NCI-H510A treated with DMSO at 0.1 percent for 48 hours (cell line): Measurements from ENCODE around the gene CEP290.
A peak's percentile ranks its signal among the peaks of the same experiment; 100 is the strongest.
"Not testable (repeated sequence)": the region's sequence is repeated elsewhere in the genome, so short reads cannot be mapped to it uniquely, and the experiment has no call there.

Experiments used
- DNase-seq: peaks from one replicate; lab custom pipeline; 2025; lab: John Stamatoyannopoulos, UW

CEP290 gene

DNA sequence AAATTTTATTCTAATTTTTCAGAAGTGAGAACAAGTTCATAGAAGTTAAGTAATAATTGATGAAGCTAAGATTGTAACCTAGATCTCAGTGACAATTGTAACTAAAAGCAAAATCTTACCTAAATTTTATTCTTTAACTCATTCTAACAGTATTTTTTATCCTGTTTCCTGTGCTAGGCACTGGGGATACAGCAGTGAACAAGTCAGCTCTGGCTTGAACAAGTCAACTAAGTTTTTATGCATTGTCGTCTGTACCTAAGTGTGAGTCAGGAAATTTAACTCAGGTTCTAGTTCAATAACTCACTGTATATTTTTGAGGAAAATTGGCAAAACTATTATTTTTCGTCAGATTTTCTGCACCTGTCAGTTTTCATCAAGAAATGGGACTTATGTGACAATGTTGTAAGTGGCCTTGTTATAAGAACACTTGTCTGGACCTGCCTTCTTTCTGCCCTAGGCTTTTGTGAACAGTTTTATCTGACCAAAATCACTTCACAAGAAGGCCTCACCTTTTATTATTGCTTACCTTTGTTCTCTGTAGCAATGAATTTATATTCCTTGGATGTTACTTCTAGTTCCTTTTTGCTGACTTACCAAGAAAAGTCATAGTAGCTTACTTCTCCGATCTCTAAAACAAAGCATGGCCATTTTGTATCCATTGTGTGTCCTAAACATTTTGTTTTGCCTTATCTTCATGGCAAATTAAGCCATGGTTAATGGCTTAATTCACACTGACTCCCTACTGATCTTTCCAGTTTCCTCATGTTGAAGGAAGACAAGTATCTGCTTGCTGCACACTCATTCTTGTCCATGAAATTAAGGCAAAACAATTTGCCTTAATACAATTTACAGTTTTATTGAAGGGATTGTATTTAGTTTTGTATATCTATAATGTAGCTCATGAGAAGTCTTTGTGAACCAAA, 2.9 kb upstream of the CEP290 start:
- DNase-seq = no peak

DNA sequence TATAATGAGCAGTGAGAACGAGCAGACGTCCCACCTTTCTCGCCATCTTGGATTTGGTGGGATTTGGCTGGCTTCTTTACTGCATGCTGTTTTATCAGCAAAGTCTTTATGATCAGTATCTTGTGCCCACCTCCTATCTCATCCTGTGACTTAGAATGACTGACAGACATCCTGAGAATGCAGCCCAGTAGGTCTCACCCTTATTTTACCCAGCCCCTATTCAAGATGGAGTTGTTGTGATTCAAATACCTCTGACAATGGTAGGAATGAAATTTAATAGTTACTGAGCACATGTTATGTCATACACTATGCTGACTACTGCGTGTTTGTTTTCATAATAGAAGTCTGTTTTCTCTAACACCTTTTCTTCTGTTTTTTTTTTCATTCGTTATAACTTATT, 2.1 kb upstream of the CEP290 start:
- DNase-seq = no peak

DNA sequence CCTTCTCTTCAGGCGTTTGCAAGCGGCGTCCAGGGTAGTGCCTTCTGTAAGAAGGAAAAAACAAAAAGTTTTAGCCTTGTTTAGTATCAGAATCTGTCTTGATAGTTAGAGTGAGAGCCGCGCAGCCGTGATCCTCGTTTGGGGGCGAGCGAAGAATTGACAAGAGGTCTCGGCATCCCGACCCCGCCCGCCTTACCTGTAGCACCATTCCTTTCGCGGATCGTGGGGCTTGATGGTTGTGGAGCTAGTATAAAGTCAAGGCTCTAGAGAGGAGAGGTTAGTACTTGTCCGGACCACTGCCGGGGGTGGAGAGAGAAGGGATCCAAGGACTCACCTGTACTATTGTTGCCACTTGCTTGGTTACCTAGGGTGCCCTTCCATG, 713 bp upstream of the CEP290 start:
- DNase-seq = peak; percentile 82

DNA sequence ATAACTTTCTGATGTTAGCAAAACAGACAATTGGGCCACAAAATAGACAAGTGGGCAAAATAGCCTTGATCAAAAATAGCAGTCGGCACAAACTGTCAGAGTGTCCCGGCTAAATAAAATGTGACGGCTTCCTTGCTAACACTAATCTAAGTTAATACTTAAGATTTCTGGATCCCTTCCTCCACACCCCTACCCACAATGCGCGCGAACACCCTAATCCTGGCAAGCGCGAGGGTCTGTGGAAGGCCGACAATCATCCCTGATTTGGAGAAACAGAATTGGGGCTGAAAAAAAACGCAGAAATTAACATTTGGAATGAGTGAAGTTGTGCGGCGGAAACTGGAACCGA, 489 bp downstream of the CEP290 start:
- no peak for DNase-seq

DNA sequence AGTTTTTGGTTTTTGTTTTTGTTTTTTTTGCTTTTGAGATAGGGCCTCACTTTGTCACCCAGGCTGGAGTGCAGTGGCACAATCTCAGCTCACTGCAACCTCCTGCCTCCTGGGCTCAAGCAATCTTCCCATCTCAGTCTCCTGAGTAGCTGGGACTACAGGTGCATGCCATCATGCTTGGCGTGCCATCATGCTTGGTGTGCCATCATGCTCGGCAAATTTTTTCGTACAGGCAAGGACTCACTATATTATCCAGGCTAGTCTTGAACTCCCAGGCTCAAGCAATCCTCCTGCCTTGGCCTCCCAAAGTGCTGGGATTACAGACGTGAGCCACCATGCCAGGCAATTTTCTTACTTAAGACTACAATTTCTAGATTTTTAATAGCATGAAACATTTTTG, 2.2 kb downstream of the CEP290 start:
- DNase-seq = not testable (repeated sequence)

DNA sequence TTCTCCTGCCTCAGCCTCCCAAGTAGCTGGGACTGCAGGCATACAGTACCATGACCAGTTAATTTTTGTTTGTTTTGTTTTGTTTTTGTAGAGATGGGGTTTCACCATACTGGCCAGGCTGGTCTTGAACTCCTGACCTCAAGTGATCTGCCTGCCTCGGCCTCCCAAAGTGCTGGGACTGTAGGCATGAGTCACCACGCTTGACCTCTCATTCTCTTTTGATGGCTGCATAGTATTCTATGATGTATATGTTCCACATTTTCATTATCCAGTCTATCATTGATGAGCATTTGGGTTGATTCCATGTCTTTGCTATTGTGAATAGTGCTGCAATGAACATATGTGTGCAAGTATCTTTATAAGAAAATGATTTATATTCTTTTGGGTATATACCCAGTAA, 8.7 kb downstream of the CEP290 start:
- DNase-seq = not testable (repeated sequence)

DNA sequence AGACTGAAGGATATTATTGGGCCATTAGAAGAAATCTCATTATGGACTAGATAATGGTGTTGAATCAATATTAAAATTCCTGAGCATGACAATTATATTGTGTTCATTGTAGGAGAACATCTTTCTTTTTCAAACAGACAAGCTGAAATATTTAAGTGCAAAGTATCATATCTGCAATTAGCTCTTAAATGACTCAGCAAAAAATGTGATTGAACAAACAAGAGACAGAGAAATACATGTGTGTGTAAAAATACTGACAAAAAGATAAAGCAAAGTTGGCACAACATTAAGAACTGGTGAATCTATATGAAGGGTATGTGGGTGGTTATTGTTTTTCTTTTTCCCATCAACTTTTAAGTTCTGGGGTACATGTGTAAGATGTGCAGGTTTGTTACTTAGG, 9.5 kb downstream of the CEP290 start:
- DNase-seq = no peak

DNA sequence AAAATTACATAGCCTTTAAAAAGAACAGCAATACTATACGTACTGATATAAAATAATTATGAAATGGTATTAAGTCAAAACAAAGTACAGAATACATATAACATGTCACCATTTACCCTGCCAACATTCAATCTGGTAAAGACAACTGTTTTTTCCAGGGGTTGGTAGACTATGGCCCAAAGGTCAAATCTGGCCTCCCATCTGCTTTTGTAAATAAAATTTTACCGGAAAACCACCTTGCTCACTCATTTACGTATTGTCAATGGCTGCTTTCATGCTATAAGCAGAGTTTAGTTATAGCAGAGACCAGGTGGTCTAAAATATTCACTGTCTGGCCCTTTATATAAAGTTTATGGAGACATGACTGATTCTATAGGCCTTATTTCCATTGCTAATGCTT, 14.0 kb downstream of the CEP290 start:
- DNase-seq = no peak

DNA sequence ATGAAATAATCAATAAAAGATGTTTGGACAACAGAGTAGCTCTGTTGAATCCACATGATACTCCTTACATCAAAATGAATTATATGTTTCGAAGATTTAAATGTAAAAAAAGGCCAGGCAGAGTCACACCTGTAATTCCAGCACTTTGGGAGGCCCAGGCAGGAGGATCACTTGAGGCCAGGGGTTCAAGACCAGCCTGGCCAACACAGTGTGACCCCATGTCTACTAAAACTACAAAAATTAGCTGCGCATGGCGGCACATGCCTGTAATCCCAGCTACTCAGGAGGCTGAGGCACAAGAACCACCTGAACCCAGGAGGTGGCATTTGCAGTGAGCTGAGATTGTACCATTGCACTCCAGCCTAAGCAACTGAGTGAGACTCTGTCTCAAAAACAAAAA, 14.8 kb downstream of the CEP290 start:
- no peak for DNase-seq

DNA sequence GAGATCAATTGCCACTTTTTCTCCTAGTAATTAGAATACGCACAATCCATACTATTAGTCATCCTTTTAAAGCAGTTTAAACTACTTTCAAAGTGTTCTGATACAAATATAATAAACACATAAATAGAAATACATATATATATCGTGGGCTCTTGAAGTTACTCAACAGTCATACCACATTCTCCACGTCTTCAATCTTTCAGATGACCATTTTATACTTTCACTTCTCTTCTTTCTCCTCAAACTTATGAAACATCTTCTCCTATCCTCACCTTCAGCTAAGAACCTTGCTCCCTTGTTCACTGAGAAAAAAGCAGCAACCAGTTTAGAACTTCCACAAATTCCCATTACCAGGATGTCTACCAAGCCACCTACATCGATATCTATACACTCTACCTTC, 19.2 kb downstream of the CEP290 start:
- DNase-seq = no peak

DNA sequence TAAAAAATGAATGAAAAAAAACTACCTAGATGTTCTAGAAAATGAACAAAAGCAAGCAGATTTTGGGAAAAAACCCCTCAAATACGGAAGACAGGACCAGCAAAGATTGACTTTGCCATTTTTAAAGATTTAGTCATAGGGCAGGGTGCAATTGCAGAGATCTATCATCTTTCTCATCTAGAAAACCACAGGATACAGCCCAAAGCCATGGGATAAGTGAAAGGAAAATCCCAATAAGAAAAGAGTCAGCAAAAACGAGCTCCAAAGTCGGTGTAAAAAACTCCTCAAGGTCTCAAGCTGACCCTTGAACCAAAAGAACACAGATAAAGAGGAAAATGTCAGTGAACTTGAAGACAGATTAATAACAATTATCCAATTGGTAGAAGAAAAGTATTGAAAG, 28.0 kb downstream of the CEP290 start:
- DNase-seq = no peak

DNA sequence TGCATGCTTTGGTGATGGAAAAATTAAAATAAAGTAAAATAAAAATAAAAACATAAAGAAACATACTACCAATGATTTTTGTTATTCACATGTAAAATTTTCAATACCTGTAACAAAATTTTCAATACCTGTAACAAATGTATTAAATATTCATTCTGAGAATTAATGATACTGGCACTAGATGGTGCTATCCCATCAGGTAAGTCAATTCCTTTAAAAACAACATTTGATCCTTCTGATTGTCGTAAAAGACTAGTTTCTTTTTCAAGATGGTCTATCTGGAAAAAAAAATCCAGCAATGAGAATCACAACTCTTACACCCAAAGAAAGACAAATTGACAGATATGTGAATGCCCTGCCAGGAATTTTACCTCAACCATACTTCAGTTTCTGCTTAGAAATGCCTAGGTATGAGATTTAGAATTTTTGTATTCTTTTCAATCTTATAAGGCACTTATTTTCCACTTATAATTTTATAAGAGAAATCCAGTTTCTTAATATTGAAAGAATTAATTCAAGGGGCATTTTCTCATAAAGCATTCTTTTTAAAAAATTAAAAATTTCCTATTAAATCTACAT, 30.7 kb downstream of the CEP290 start:
- DNase-seq = peak; percentile 42

DNA sequence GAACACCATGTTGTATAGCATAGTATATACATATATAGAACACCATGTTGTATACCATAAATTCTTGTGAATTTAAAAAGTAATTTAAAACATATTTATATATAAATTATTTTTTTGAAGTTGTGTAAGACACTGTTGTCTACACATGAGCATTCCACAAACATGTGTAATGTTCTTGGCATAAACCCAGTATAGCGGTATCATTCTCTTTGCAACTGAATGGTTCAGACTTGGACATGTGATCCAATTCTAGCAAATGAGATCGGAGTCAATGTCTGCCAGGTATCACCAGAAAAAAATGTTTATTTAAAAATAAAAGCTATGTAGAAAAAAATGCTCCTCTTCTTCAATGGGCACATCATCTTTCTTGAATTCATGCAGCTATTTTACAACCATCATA, 33.9 kb downstream of the CEP290 start:
- no peak for DNase-seq

DNA sequence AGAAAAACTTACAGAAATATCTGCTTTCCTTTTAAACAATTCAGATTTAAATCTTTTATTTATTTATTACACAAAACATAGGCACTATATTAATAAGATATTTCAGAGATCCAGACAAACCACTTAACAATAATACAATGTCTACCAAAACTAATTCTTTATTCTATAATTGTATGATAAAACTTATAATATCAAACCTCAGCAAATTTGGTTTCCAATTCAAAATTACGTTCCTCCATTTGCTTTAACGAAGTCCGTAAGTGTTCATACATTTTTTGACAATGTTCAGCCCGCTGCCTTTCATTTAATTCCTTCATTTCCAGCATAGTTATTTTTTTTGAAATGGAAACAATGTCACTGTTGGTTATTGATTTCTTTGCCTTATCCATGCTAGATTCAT, 48.3 kb downstream of the CEP290 start:
- DNase-seq = no peak

DNA sequence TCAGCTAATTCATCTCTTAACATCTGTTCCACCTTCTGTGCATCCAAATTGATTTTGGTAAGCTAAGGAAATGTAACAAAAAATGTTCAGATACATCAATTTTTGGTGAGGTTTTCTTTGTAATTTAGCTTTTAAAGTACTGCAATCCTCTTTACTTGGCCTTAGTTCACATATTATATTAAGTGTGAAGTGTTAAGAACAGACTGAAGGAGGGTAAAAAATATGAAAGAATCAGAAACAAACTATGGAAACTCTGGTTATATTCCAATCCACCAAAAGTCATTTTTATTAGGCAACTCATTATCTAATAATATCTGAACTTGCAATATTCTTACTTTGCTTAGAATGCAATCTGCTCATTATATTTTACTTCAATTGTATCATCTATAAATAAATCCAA, 49.1 kb downstream of the CEP290 start:
- DNase-seq = no peak

DNA sequence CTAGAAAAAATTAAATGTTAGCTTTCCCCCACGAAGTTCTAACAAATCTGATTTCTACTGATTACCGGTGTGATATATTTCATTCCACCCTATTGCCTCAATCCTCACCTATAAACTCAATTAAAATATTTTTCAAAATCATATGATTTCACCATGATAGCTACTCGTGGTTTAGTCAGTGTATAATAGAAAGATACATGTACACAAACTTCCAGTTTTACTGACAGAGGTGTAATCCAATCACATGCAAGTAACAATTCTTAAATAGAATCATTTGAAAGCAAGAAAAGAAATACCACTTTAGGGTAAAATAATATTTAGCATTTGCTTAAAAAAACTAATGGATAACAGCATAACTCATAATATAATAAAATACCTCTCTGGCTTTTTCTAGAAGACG, 57.7 kb downstream of the CEP290 start:
- DNase-seq = no peak

DNA sequence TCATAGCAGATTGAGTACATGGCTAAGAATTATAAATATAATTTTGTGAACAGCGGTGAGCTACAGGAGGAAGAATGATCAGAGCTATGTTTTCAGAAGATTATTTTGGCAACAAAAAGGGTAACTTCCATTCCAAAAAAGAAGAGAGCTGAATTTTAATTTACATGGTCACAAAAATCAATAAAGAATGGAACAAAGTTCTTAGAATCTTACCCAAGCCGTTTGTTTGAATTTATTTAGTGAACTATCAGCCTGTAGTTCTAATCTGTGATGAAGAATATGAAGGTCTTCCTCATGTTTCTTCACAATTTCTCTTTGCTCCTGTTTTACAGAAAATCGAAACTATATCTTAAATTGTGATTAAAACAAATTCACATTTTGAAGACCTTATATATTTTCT, 58.3 kb downstream of the CEP290 start:
- DNase-seq = no peak

DNA sequence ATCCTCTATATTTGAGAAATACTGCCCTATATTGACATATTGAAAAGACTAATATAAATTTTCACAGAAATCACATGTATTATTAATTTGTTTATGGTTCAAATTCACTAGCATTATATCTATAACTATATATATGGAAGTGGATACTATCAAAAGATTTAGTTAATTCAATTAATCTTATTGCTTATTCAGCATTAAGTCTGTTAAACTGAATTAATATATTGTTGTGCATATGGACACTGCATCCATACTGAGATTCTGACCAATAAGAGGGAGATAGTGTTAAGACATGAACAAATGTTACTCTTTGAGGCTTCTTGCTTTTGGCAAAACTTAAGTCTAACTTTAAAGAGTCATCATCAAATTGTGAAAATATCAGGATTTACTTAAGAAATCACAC, 60.6 kb downstream of the CEP290 start:
- no peak for DNase-seq

DNA sequence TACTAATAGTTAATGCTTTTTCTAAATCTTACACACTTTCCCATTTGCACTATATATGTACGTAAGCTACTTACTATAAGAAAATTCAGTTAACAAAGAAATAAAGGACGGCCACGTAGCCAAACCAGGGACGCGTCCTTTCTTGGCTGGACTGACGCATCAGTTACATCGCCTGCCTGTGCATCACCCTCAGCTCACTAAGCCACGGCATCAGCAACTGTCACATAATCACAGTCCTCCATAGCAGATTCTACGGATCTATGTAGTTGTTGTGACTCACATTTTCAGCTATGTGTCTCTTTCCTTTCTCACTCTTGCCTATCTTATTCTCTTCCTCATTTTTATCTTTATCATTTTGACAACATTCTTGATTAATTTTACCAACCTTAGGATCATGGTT, 74.6 kb downstream of the CEP290 start:
- DNase-seq = no peak

DNA sequence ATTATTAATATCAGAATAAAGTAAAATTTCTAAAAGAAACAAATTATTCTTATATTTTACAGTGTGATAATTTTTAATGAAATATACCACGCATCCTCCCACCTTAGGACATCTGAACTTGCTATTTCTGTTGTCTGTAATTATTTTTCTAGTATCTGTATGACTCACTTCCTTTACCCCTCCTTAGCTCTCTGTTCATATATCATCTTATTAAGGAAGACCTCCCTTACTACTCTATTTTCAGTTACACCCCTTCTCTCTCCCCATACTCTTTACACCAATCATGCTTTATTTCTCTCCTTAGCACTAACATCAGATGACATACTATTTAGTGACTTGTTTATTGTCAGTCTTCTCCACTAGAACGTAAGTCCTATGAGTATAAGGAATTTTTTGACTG, 78.5 kb downstream of the CEP290 start:
- DNase-seq = no peak

DNA sequence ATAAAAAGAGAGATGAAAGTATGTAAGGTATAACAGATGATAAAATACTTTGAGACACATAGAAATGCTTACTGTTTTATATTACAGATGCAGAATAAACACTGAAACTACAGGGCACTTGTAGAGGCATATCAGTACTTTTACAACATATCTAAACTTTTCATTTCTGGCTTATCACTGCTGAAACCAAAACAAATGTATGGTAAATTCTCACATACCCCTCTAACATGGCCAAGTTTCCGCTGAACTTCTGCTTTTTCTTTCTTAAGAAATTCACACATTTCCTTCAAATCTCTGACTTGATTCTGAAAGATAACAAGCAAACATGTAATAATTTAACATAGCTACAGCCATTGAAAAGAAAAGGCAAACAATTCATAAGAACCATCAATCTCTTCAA, 79.4 kb downstream of the CEP290 start:
- no peak for DNase-seq

DNA sequence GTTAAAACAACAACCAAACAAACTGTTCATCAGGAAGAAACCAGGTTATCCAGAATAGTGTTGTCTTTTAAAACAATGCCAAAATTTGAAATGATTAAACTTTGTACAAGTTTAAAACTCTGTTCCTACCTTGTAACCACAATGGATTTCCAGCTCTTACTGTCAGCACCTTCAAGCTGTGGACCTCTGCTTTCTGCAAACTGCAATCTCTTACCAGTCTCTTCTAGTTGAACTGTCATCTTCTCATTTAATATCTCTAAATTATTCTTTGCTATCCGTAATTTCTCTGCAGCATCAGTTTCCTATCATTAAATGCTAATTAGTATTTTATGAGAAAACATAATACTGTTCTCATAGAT, 83.2 kb downstream of the CEP290 start:
- no peak for DNase-seq

DNA sequence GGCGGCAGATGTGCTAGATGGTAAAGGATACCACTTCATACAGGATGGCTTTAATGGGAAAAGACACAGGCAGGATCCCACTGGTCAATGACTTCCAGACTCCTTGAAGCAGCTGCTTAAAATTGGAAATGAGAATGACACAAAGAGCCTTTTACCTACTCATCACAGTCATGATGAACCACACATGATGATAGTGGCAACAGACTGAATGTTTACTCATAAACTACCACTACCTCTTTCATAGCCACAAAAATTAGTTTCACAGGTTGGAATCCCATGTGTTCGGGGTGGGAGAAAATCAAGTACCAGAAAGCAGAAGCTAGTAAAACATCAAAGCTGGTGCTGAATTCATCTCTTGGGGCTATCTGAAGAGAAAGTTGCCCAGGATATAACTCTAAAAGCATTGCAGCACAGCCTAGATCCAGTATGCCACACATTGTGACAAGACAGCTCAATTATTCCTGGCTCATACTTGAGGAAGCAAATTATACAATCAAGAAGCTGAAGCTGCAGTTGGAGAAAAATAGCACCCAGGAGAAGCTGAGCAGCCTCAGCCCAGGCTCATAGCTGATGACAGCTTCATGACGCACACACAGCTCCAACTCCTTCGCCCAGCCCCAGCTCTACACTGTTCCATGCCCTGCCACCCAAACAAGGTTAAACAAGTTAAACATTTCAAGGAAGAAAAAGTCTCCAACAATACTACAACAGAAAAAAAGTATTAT, 83.7 kb downstream of the CEP290 start:
- no peak for DNase-seq
